Type B pancreatic cell (in vitro differentiated cells): ENCODE data around the gene SLC38A3. TPM values are rescaled to one million over a fixed set of nuclear protein-coding genes. Genes with fewer than 3 reads are reported as not detected.
"Not testable (repeated sequence)": the region's sequence is repeated elsewhere in the genome, so short reads cannot be mapped to it uniquely, and the experiment has no call there.

Experiments used
- DNase-seq: peaks from one replicate; pipeline ENCODE4 v3.0.0; 2021; ENCODE audit warnings: mixed read lengths; ENCODE audit not compliant: unreplicated experiment; ENCODE audit errors: extremely low spot score
- H3K27ac Mint-ChIP-seq: 2 replicates; pipeline ENCODE4 v1.8.0; 2021; ENCODE audit warnings: mild to moderate bottlenecking, mixed read lengths
- H3K27me3 Mint-ChIP-seq: 2 replicates; pipeline ENCODE4 v1.8.0; 2021; ENCODE audit warnings: mixed read lengths
- H3K36me3 Mint-ChIP-seq: 2 replicates; pipeline ENCODE4 v1.8.0; 2021; ENCODE audit warnings: mixed read lengths
- H3K4me1 Mint-ChIP-seq: one replicate; pipeline ENCODE4 v1.8.0; 2021; ENCODE audit warnings: mixed read lengths; ENCODE audit not compliant: unreplicated experiment
- H3K4me3 Mint-ChIP-seq: 2 replicates; pipeline ENCODE4 v1.8.0; 2021; ENCODE audit warnings: mild to moderate bottlenecking, mixed read lengths
- H3K9me3 Mint-ChIP-seq: 2 replicates; pipeline ENCODE4 v1.8.0; 2021; ENCODE audit warnings: mixed read lengths
- CTCF ChIP-seq: fragments of 200-600 bp; sonication (generic); conservative IDR thresholded peaks from 2 replicates; pipeline ENCODE4 v1.5.0; 2021; ENCODE audit warnings: antibody characterized with exemption, mild to moderate bottlenecking
- total RNA-seq: library from RNA; stranded (reverse); gene quantifications from 2 replicates; pipeline ENCODE4 v1.2.1, GENCODE V29; 2021; ENCODE audit warnings: low replicate concordance

Gene SLC38A3
- total RNA-seq, 1 donor from 2014 or later, result 6.0 TPM

GRCh38 chr3:50205413-50206276 lies 574 bp downstream of the SLC38A3 start:
- Mint-ChIP-seq H3K9me3 (no peaks in the 10 kb centered on the region), H3K27me3 (peaks cover 36% of the 10 kb centered on the region), H3K27ac (no peak overlapping the region), H3K36me3 (no peaks in the 10 kb centered on the region), H3K4me1 (peaks cover 17% of the 10 kb centered on the region), H3K4me3 (peak overlapping the region; percentile 73)
- DNase-seq, result no peak
- no peak for TF ChIP-seq CTCF

GRCh38 chr3:50207359-50208042 lies 2.4 kb downstream of the SLC38A3 start:
- H3K4me3 Mint-ChIP-seq, result no peak overlapping the region
- TF ChIP-seq CTCF, result no peak
- no peak overlapping the region for H3K27ac Mint-ChIP-seq
- peaks cover 20% of the 10 kb centered on the region for H3K4me1 Mint-ChIP-seq
- peaks cover 29% of the 10 kb centered on the region for H3K27me3 Mint-ChIP-seq
- H3K9me3 Mint-ChIP-seq, result no peaks in the 10 kb centered on the region
- no peaks in the 10 kb centered on the region for H3K36me3 Mint-ChIP-seq
- DNase-seq, result no peak

- no peaks in the 10 kb centered on the region for H3K36me3 Mint-ChIP-seq
- H3K4me1 Mint-ChIP-seq, result peaks cover 13% of the 10 kb centered on the region
- H3K9me3 Mint-ChIP-seq, result no peaks in the 10 kb centered on the region
- TF ChIP-seq CTCF, result no peak
- peaks cover 20% of the 10 kb centered on the region for H3K27me3 Mint-ChIP-seq
- peak overlapping the region; percentile 58 for H3K4me3 Mint-ChIP-seq
- peak overlapping the region; percentile 12 for H3K27ac Mint-ChIP-seq
- no peak for DNase-seq
Measured at GRCh38 chr3:50208677-50209344, 3.7 kb downstream of the SLC38A3 start.

- peaks cover 15% of the 10 kb centered on the region for H3K27me3 Mint-ChIP-seq
- no peak for TF ChIP-seq CTCF
Measured at GRCh38 chr3:50210176-50210509, 5.1 kb downstream of the SLC38A3 start.

GRCh38 chr3:50210510-50211367 lies 5.7 kb downstream of the SLC38A3 start:
- H3K27ac Mint-ChIP-seq, result no peak overlapping the region
- no peak for DNase-seq
- no peaks in the 10 kb centered on the region for H3K36me3 Mint-ChIP-seq
- no peaks in the 10 kb centered on the region for H3K9me3 Mint-ChIP-seq
- peaks cover 13% of the 10 kb centered on the region for H3K4me1 Mint-ChIP-seq
- TF ChIP-seq CTCF, result no peak
- no peak overlapping the region for H3K4me3 Mint-ChIP-seq
- peaks cover 15% of the 10 kb centered on the region for H3K27me3 Mint-ChIP-seq

More at GRCh38 chr3:50210176-50210509, 5.1 kb downstream of the SLC38A3 start:
- H3K4me3 Mint-ChIP-seq, result no peak overlapping the region
- H3K36me3 Mint-ChIP-seq, result no peaks in the 10 kb centered on the region
- no peaks in the 10 kb centered on the region for H3K9me3 Mint-ChIP-seq
- DNase-seq, result no peak
- peaks cover 13% of the 10 kb centered on the region for H3K4me1 Mint-ChIP-seq
- no peak overlapping the region for H3K27ac Mint-ChIP-seq

- Mint-ChIP-seq H3K27me3 (peaks cover 12% of the 10 kb centered on the region), H3K4me1 (peaks cover 13% of the 10 kb centered on the region)
- not testable (repeated sequence) for H3K9me3 Mint-ChIP-seq, H3K36me3 Mint-ChIP-seq, H3K4me3 Mint-ChIP-seq, H3K27ac Mint-ChIP-seq, DNase-seq
Measured at GRCh38 chr3:50211368-50211717, 6.3 kb downstream of the SLC38A3 start.
